ENCODE measurements around the gene CSNK1A1.

CSNK1A1 gene

GRCh38 chr5:149496917-149497316 lies 54.3 kb downstream of the CSNK1A1 start:
- H3K4me3 ChIP-seq (ENCODE audit: low read depth, low read length) = no peak overlapping the region
- in situ Hi-C loops (cut with HindIII; ENCODE audit: low sequenced_read_pairs) = no loop called here
- TF ChIP-seq, protein P1, sequence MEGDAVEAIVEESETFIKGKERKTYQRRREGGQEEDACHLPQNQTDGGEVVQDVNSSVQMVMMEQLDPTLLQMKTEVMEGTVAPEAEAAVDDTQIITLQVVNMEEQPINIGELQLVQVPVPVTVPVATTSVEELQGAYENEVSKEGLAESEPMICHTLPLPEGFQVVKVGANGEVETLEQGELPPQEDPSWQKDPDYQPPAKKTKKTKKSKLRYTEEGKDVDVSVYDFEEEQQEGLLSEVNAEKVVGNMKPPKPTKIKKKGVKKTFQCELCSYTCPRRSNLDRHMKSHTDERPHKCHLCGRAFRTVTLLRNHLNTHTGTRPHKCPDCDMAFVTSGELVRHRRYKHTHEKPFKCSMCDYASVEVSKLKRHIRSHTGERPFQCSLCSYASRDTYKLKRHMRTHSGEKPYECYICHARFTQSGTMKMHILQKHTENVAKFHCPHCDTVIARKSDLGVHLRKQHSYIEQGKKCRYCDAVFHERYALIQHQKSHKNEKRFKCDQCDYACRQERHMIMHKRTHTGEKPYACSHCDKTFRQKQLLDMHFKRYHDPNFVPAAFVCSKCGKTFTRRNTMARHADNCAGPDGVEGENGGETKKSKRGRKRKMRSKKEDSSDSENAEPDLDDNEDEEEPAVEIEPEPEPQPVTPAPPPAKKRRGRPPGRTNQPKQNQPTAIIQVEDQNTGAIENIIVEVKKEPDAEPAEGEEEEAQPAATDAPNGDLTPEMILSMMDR (IDR thresholded peaks at IDR 0.05; ENCODE audit: low read depth, low read length) = no peak
- no peak for DNase-seq (ENCODE audit: low read depth, low spot score)

- in situ Hi-C loops (cut with HindIII; ENCODE audit: low sequenced_read_pairs) = no loop called here
- no peak for DNase-seq (ENCODE audit: low read depth, low spot score)
- no peak overlapping the region for H3K4me3 ChIP-seq (ENCODE audit: low read depth, low read length)
- TF ChIP-seq, protein P1 (IDR thresholded peaks at IDR 0.05; ENCODE audit: low read depth, low read length) = no peak
These were observed 55.1 kb downstream of the CSNK1A1 start for GRCh38 chr5:149496166-149496565.

- no peak overlapping the region for H3K4me3 ChIP-seq (ENCODE audit: low read depth, low read length)
- DNase-seq (ENCODE audit: low read depth, low spot score) = no peak
- in situ Hi-C loops (cut with HindIII; ENCODE audit: low sequenced_read_pairs) = no loop called here
- TF ChIP-seq, protein P1 (IDR thresholded peaks at IDR 0.05; ENCODE audit: low read depth, low read length) = no peak
These were observed 55.6 kb downstream of the CSNK1A1 start for GRCh38 chr5:149495673-149496072.

DNA sequence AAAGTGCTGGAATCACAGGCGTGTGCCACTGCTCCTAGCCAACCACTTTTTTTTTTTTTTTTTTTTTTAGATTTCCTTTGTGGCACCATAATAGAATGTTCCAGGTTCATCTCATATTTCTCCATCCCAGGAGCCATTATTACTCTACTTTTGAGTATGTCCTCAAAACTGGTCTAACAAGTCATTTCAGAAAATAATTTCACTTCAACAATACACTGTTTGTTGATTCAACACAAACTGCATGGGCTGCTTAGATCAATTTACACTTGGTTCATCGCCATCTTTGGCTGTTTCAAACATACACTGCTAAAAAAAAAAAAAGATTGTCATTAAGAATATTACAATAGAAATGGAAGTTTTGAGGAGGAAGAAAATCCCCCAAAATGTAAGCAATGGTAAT lies 57.9 kb downstream of the CSNK1A1 start:
- no peak for DNase-seq (ENCODE audit: low read depth, low spot score)
- TF ChIP-seq, protein P1 (IDR thresholded peaks at IDR 0.05; ENCODE audit: low read depth, low read length) = no peak
- in situ Hi-C loops (cut with HindIII; ENCODE audit: low sequenced_read_pairs) = no loop called here
- no peak overlapping the region for H3K4me3 ChIP-seq (ENCODE audit: low read depth, low read length)

DNA sequence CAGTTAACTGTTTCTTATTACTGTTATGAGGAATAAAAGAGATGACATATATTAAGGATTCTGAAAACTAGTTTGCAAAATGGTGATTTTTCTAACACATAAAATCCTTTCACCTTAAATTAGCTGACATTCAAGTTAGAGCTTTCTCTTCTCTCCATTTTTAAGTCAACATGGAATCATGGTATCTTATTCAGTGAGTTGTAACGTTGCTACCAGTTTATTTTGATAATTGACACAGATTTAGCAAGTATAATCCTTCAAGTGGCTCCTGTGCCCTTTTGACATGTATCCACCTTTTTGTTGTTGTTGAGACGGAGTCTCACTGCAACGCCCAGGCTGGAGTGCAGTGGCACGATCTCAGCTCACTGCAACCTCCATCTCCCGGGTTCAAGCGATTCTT lies 58.5 kb downstream of the CSNK1A1 start:
- DNase-seq (ENCODE audit: low read depth, low spot score) = no peak
- H3K4me3 ChIP-seq (ENCODE audit: low read depth, low read length) = no peak overlapping the region
- in situ Hi-C loops (cut with HindIII; ENCODE audit: low sequenced_read_pairs) = no loop called here
- TF ChIP-seq, protein P1 (IDR thresholded peaks at IDR 0.05; ENCODE audit: low read depth, low read length) = no peak

DNA sequence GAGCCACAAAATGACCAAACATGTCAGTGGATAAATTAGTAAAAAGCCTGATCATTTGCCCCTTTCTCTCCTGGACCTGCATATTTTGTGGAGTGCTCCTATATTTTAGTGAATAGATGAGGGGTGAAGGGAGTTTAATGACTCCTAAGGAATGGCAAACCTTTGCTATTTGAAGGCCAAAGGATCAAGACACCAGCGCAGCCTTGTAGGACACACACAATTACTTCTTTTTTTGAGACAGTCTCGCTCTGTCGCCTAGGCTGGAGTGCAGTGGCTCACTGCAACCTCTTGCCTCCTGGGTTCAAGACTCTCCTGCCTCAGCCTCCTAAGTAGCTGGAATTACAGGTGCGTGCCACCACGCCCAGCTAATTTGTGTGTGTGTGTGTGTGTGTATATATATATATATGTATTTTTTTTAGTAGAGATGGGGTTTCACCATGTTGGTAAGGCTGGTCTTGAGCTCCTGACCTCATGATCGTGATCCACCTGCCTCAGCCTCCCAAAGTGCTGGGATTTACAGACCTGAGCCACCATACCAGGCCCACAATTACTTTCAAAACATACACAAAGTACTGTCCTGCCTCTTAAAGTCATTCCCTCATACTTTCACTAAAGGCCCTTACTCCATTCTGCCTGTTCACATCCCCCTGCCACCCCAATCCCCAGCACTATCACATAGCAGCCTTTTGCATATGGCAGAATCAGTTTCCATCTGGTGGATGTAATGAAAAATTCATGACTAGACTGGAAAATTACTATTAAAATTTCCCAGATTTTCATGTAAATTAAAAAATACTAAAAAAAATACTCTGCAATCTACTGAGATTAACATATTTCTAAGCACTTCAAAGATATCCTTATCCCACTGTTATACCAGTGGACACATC lies 60.4 kb downstream of the CSNK1A1 start:
- no peak overlapping the region for H3K4me3 ChIP-seq (ENCODE audit: low read depth, low read length)
- no peak for DNase-seq (ENCODE audit: low read depth, low spot score)
- TF ChIP-seq, protein P1 (IDR thresholded peaks at IDR 0.05; ENCODE audit: low read depth, low read length) = no peak
- in situ Hi-C loops (cut with HindIII; ENCODE audit: low sequenced_read_pairs) = no loop called here
